Ascending aorta (tissue), 2 donors: ENCODE data around the gene RHOBTB3. TPM values are rescaled to one million over a fixed set of nuclear protein-coding genes. Genes with fewer than 3 reads are reported as not detected.

ENCODE experiments used
- DNase-seq, 2 donors: peaks; one replicate each; pipeline ENCODE4 v3.0.0-alpha.2; 2019; ENCODE audit warnings: low spot score in 2 of 2
- H3K27ac ChIP-seq, 2 donors: fragments of 200-600 bp; sonication (generic); one replicate each; pipeline ENCODE4 v1.5.1; 2016 to 2017; ENCODE audit warnings: mild to moderate bottlenecking in 1 of 2
- H3K27me3 ChIP-seq: fragments of 200-600 bp; sonication (generic); one replicate; pipeline ENCODE4 v1.5.1; 2017
- H3K36me3 ChIP-seq, 2 donors: fragments of 200-600 bp; sonication (generic); one replicate each; pipeline ENCODE4 v1.5.1; 2016
- H3K4me1 ChIP-seq, 2 donors: fragments of 200-600 bp; sonication (generic); one replicate each; pipeline ENCODE4 v1.5.1; 2016 to 2017; ENCODE audit warnings: mild to moderate bottlenecking in 1 of 2
- H3K4me3 ChIP-seq, 2 donors: fragments of 200-600 bp; sonication (generic); one replicate each; pipeline ENCODE4 v1.5.1; 2016 to 2017; ENCODE audit warnings: mild to moderate bottlenecking in 1 of 2
- H3K9me3 ChIP-seq, 2 donors: fragments of 200-600 bp; sonication (generic); one replicate each; pipeline ENCODE4 v1.5.1; 2016
- intact Hi-C: fragments of 100-400 bp; cut with DNase I; formaldehyde crosslinking; loops from one replicate; pipeline ENCODE4 v1.15.1; 2023
- total RNA-seq: library from RNA; depleted of rRNA; stranded (reverse); fragments of >200 nt; gene quantifications from one replicate; pipeline ENCODE4 v1.1.0, GENCODE V29; 2016
- TF ChIP-seq, protein P1 (sequence below), 3 experiments: fragments of 200-600 bp in 2 of 3; fragments of 450-650 bp in 1 of 3; sonication (generic) in 2 of 3; IDR thresholded peaks; one replicate each; pipeline ENCODE4 v1.5.1; 2016 to 2019; ENCODE audit warnings: antibody characterized with exemption in 3 of 3, mild to moderate bottlenecking in 1 of 3, moderate library complexity in 1 of 3

Gene RHOBTB3
- total RNA-seq, 1 donor from 2014 or later, result 153 TPM

DNA sequence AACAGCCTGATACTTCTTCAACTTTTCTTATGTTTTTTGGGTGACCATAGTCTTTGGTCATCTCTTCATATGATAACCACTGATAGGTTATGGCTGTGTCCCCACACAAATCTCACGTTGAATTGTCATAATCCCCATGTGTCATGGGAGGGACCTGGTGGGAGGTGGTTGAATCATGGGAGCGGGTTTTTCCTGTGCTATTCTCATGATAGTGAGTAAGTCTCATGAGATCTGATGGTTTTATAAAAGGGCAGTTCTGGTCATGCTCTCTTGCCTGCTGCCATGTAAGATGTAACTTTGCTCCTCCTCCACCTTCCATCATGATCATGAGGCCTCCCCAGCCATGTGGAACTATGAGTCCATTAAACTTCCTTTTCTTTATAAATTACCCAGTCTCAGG is 8.7 kb downstream of the RHOBTB3 start:
- Histone ChIP-seq H3K36me3 (no peaks in the 10 kb centered on the region), H3K4me3 (no peak overlapping the region), H3K27ac (no peak overlapping the region)

DNA sequence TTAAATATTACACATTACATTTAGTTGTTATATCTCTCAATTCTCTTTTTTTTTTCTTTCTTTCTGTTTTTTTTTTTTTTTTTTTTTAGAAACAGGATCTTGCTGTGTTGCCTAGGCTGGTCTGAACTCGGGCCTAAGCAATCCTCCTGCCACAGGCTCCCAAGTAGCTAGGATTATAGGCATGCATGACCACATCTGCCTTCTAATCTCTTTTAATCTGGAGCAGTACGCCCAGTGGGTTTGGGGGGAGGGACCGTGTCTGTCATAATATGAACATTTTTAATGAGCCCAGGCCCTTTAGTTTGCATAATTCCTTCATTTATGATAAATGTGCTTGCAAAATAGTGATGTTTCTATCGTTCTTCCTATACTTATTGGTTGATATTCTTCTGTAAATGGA is 10.3 kb downstream of the RHOBTB3 start:
- Histone ChIP-seq H3K4me1 (no peaks in the 10 kb centered on the region), H3K27ac (no peak overlapping the region), H3K4me3 (no peak overlapping the region), H3K9me3 (no peaks in the 10 kb centered on the region), H3K27me3 (no peaks in the 10 kb centered on the region), H3K36me3 (no peaks in the 10 kb centered on the region)
- intact Hi-C loops, result no loop called here
- DNase-seq, result no peak
- TF ChIP-seq, protein P1, sequence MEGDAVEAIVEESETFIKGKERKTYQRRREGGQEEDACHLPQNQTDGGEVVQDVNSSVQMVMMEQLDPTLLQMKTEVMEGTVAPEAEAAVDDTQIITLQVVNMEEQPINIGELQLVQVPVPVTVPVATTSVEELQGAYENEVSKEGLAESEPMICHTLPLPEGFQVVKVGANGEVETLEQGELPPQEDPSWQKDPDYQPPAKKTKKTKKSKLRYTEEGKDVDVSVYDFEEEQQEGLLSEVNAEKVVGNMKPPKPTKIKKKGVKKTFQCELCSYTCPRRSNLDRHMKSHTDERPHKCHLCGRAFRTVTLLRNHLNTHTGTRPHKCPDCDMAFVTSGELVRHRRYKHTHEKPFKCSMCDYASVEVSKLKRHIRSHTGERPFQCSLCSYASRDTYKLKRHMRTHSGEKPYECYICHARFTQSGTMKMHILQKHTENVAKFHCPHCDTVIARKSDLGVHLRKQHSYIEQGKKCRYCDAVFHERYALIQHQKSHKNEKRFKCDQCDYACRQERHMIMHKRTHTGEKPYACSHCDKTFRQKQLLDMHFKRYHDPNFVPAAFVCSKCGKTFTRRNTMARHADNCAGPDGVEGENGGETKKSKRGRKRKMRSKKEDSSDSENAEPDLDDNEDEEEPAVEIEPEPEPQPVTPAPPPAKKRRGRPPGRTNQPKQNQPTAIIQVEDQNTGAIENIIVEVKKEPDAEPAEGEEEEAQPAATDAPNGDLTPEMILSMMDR (IDR thresholded peaks at IDR 0.05), result no peak

More for the DNA sequence above, 8.7 kb downstream of the RHOBTB3 start:
- TF ChIP-seq, protein P1 (IDR thresholded peaks at IDR 0.05), result no peak
- DNase-seq, result no peak
- H3K27me3 ChIP-seq, result no peaks in the 10 kb centered on the region
- intact Hi-C loops, result loop anchor here (10.0 kb wide), 1 partner anchor 185 kb away; the partner anchor contains the start of genes ARSK and SKIC3
- no peaks in the 10 kb centered on the region for H3K4me1 ChIP-seq
- no peaks in the 10 kb centered on the region for H3K9me3 ChIP-seq

DNA sequence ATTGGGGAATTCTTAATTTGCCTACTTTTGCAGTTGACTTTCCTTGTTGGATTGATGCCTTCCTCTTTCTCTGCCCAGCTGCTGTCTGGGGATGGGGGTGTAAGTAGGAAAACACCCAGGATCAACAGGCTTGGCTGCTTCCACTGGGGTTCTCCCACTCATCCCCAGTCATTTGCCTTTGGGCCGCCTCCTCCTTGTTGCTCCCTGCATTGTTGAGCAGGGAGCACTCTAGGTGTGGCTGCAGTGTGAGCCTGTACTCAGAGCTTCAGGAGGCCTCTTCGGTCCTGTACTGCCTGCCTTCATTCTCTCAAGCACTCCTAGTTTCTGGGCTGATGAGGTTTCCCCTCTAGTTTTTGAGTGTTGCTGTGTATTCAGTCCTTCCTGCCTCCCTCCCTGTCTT is 12.1 kb downstream of the RHOBTB3 start:
- no peak for DNase-seq
- Histone ChIP-seq H3K9me3 (no peaks in the 10 kb centered on the region), H3K27ac (no peak overlapping the region), H3K4me3 (no peak overlapping the region), H3K4me1 (no peaks in the 10 kb centered on the region), H3K36me3 (no peaks in the 10 kb centered on the region), H3K27me3 (no peaks in the 10 kb centered on the region)
- TF ChIP-seq, protein P1 (IDR thresholded peaks at IDR 0.05), result no peak
- intact Hi-C loops, result no loop called here

DNA sequence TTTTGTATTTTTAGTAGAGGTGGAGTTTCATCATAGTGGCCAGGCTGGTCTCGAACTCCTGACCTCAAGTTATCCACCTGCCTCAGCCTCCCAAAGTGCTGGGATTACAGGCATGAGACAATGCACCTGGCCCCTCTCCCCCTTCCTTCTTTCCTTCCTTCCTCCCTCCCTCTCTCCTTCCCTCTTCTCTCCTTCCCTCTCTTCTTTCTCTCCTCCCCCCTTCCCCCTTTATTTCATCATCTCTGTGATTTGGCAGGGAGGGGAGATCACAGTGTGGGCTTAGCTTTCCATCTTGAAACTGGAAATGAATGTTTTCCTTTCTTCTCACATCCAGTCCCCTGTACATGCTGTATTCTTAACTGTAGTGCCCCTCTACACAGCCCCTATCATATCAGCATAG is 12.7 kb downstream of the RHOBTB3 start:
- H3K27ac ChIP-seq, result no peak overlapping the region
- H3K9me3 ChIP-seq, result no peaks in the 10 kb centered on the region

DNA sequence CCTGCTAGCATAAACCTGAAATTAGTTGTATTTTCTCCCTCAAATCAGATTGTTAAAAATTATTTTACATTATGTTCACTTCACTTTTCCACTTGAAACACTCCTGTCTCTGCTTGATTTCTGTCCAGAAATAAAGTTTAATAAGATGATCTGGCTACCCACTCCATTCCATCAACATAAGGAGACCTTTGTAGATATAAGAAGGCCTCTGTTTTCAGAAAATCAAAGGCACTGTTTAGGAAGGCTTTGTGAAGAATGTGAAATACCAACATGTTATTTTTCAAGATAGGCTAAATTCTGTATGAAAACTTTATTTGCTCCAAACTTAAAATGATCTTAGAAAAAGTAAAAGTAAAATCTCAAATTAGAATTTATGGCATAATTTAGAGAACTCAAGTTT is 15.1 kb downstream of the RHOBTB3 start:
- intact Hi-C loops, result no loop called here
- Histone ChIP-seq H3K36me3 (no peaks in the 10 kb centered on the region), H3K4me1 (no peaks in the 10 kb centered on the region), H3K27me3 (no peaks in the 10 kb centered on the region), H3K4me3 (no peak overlapping the region), H3K27ac (no peak overlapping the region), H3K9me3 (no peaks in the 10 kb centered on the region)
- TF ChIP-seq, protein P1 (IDR thresholded peaks at IDR 0.05), result no peak
- DNase-seq, result no peak

More for the DNA sequence above, 12.7 kb downstream of the RHOBTB3 start:
- no peak for DNase-seq
- H3K36me3 ChIP-seq, result no peaks in the 10 kb centered on the region
- TF ChIP-seq, protein P1 (IDR thresholded peaks at IDR 0.05), result no peak
- H3K27me3 ChIP-seq, result no peaks in the 10 kb centered on the region
- H3K4me3 ChIP-seq, result no peak overlapping the region
- intact Hi-C loops, result no loop called here
- no peaks in the 10 kb centered on the region for H3K4me1 ChIP-seq
